PC-3 (cell line): ENCODE measurements around the gene NDUFAB1. TPM values are rescaled to one million over a fixed set of nuclear protein-coding genes. Genes with fewer than 3 reads are reported as not detected.
"Not testable (repeated sequence)": the region's sequence is repeated elsewhere in the genome, so short reads cannot be mapped to it uniquely, and the experiment has no call there.

ENCODE experiments used
- ATAC-seq: fragments of 200-7000 bp; cut with Tn5 transposase; 2 replicates; pipeline ENCODE4 v1.9.1; 2020; ENCODE audit warnings: mild to moderate bottlenecking, moderate library complexity
- BruUV-seq: library from RNA; stranded (reverse); fragments of 400-500 nt; replicated peaks from 2 replicates; lab custom pipeline; 2021; lab: Mats Ljungman, UMichigan
- CTCF ChIA-PET: fragments of 300-600 bp; sonication (Branson Sonifier 250); formaldehyde crosslinking; loops from one replicate; lab custom pipeline; 2022; ENCODE audit warnings: antibody characterized with exemption; lab: Charles Lee
- POLR2A ChIA-PET: fragments of 300-600 bp; sonication (Branson Sonifier 250); formaldehyde crosslinking; loops from one replicate; lab custom pipeline; 2022; ENCODE audit warnings: antibody characterized with exemption; ENCODE audit not compliant: unreplicated experiment; lab: Charles Lee
- DNase-seq: peaks from one replicate; pipeline ENCODE4 v3.0.0-alpha.2; 2015
- H2AFZ ChIP-seq: fragments of 300-600 bp; sonication (generic); 2 replicates; pipeline ENCODE4 v1.6.0; 2016; ENCODE audit warnings: antibody characterized with exemption, low read length
- H3F3A ChIP-seq: fragments of 300-600 bp; sonication (generic); one replicate; pipeline ENCODE4 v1.6.0; 2017; ENCODE audit warnings: antibody characterized with exemption, low read length, control low read depth, mild to moderate bottlenecking; ENCODE audit not compliant: unreplicated experiment
- H3K27ac ChIP-seq: fragments of 300-600 bp; sonication (generic); 2 replicates; pipeline ENCODE4 v1.5.1; 2016; ENCODE audit warnings: mild to moderate bottlenecking, low read length
- H3K27me3 ChIP-seq: fragments of 300-600 bp; sonication (generic); 2 replicates; pipeline ENCODE4 v1.6.1; 2016; ENCODE audit warnings: low read length, mixed read lengths
- H3K36me3 ChIP-seq: fragments of 300-600 bp; sonication (generic); 2 replicates; pipeline ENCODE4 v1.6.1; 2016; ENCODE audit warnings: low read depth, mixed run types, low read length, mixed read lengths
- H3K4me1 ChIP-seq: fragments of 300-600 bp; sonication (generic); 2 replicates; pipeline ENCODE4 v1.5.1; 2016; ENCODE audit warnings: low read length; ENCODE audit not compliant: insufficient read depth
- H3K4me2 ChIP-seq: fragments of 300-600 bp; sonication (generic); 2 replicates; pipeline ENCODE4 v1.6.0; 2016; ENCODE audit warnings: low read length
- H3K4me3 ChIP-seq: fragments of 300-600 bp; sonication (generic); 2 replicates; pipeline ENCODE4 v1.5.1; 2016; ENCODE audit warnings: mild to moderate bottlenecking, low read length, mixed read lengths
- H3K79me2 ChIP-seq: fragments of 300-600 bp; sonication (generic); 2 replicates; pipeline ENCODE4 v1.6.1; 2017; ENCODE audit warnings: low read length, mixed read lengths
- H3K9ac ChIP-seq: fragments of 300-600 bp; sonication (generic); 2 replicates; pipeline ENCODE4 v1.6.0; 2016; ENCODE audit warnings: mild to moderate bottlenecking, low read length
- H3K9me2 ChIP-seq: fragments of 300-600 bp; sonication (generic); replicated peaks from 2 replicates; pipeline ENCODE4 v1.6.1; 2016; ENCODE audit warnings: mixed run types, low read length, mixed read lengths
- H3K9me3 ChIP-seq: fragments of 300-600 bp; sonication (generic); 2 replicates; pipeline ENCODE4 v1.6.1; 2016; ENCODE audit warnings: low read length, mixed read lengths
- H4K20me1 ChIP-seq: fragments of 300-600 bp; sonication (generic); 2 replicates; pipeline ENCODE4 v1.6.1; 2016; ENCODE audit warnings: low read length, mixed read lengths
- EZH2 ChIP-seq: fragments of 300-600 bp; sonication (generic); IDR thresholded peaks from one replicate; pipeline ENCODE4 v1.6.1; 2017; ENCODE audit warnings: antibody characterized with exemption, mild to moderate bottlenecking, low read length; ENCODE audit not compliant: unreplicated experiment
- EZH2phosphoT487 ChIP-seq: fragments of 300-600 bp; sonication (generic); IDR thresholded peaks from 2 replicates; pipeline ENCODE4 v1.6.1; 2018; ENCODE audit warnings: mild to moderate bottlenecking, antibody characterized with exemption, low read length, borderline replicate concordance
- intact Hi-C: fragments of 100-400 bp; cut with micrococcal nuclease; formaldehyde crosslinking; loops from 2 replicates; pipeline ENCODE4 v1.9.0; 2023
- total RNA-seq: library from RNA; depleted of rRNA; stranded (reverse); fragments of >200 nt; gene quantifications from 2 replicates; pipeline ENCODE4 v1.2.3, GENCODE V29; 2014
- TF ChIP-seq, protein P1 (sequence below): fragments of 300-600 bp; sonication (generic); conservative IDR thresholded peaks from 2 replicates; pipeline ENCODE4 v1.5.1; 2017; ENCODE audit warnings: antibody characterized with exemption, low read depth, mild to moderate bottlenecking, low read length

Gene NDUFAB1
- total RNA-seq, 1 experiment from 2014 or later, result 228 TPM

DNA sequence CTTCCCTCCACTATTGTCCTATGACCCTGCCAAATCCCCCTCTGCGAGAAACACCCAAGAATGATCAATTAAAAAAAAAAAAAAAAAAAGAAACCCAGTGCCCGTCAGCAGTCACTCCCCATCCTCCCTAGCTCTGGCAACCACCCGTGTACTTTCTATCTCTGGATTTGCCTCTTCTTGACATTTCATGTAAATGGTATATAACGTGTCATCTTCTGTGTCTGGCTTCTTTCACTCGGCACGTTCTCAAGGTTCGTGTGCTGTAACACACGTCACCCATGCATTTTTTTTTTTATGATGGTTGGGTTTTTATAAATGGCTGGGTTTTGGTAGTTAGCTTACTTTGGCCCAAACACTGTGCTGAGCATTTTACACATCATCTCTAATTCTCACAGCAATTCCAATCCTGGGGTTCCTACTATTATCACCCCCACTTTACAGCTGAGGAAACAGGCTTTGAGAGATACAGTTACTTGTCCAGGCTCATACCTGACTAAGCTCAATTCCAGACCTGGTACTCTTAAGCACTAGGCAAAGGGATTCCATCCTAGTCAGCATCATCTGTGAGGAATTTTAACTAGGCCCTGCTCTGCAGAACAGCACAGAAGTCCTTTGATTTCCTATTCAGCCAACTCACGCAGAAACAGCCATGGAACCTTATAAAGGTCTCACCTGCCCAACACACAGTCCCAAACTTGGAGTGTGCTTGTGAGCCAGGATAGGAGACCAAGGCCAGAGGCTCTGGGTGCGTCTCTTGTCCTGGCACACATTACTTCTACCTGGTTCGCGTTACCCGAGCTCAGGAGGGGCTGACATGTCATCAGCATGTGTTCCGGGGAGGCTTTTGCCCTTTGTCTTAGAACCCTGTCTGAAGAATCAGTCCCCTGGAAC is 11.7 kb downstream of the NDUFAB1 start:
- peaks cover 16% of the 10 kb centered on the region for H3K36me3 ChIP-seq
- no peaks in the 10 kb centered on the region for H3K9me3 ChIP-seq

DNA sequence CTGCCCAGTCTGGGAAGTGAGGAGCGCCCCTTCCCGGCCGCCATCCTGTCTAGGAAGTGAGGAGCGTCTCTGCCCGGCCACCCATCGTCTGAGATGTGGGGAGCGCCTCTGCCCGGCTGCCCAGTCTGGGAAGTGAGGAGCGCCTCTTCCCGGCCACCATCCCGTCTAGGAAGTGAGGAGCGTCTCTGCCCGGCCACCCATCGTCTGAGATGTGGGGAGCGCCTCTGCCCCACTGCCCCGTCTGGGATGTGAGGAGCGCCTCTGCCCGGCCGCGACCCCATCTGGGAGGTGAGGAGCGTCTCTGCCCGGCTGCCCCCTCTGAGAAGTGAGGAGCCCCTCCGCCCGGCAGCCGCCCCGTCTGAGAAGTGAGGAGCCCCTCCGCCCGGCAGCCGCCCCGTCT is 12.8 kb downstream of the NDUFAB1 start:
- H3K9ac ChIP-seq, H3K4me2 ChIP-seq, H4K20me1 ChIP-seq, BruUV-seq, POLR2A ChIA-PET, H2AFZ ChIP-seq, H3K9me2 ChIP-seq, ATAC-seq, H3K9me3 ChIP-seq, H3K27ac ChIP-seq, H3K27me3 ChIP-seq, H3F3A ChIP-seq, H3K4me1 ChIP-seq, CTCF ChIA-PET, H3K4me3 ChIP-seq, DNase-seq, intact Hi-C loops: not testable (repeated sequence)
- Histone ChIP-seq H3K79me2 (peaks cover 12% of the 10 kb centered on the region), H3K36me3 (peaks cover 16% of the 10 kb centered on the region)

More for the DNA sequence above, 11.7 kb downstream of the NDUFAB1 start:
- no peak overlapping the region for H2AFZ ChIP-seq
- no peaks in the 10 kb centered on the region for H3K27me3 ChIP-seq
- no peak for DNase-seq
- no peaks in the 10 kb centered on the region for H3K4me1 ChIP-seq
- no peaks in the 10 kb centered on the region for H4K20me1 ChIP-seq
- TF ChIP-seq EZH2, result no peak
- TF ChIP-seq EZH2phosphoT487, result no peak
- TF ChIP-seq, protein P1, sequence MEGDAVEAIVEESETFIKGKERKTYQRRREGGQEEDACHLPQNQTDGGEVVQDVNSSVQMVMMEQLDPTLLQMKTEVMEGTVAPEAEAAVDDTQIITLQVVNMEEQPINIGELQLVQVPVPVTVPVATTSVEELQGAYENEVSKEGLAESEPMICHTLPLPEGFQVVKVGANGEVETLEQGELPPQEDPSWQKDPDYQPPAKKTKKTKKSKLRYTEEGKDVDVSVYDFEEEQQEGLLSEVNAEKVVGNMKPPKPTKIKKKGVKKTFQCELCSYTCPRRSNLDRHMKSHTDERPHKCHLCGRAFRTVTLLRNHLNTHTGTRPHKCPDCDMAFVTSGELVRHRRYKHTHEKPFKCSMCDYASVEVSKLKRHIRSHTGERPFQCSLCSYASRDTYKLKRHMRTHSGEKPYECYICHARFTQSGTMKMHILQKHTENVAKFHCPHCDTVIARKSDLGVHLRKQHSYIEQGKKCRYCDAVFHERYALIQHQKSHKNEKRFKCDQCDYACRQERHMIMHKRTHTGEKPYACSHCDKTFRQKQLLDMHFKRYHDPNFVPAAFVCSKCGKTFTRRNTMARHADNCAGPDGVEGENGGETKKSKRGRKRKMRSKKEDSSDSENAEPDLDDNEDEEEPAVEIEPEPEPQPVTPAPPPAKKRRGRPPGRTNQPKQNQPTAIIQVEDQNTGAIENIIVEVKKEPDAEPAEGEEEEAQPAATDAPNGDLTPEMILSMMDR, result no peak
- no peak overlapping the region for H3K4me3 ChIP-seq
- ChIA-PET POLR2A (no interaction called here), CTCF (no interaction called here)
- H3K9me2 ChIP-seq, result no peaks in the 10 kb centered on the region
- ATAC-seq, result no peak
- no peak overlapping the region for H3K27ac ChIP-seq
- H3K9ac ChIP-seq, result no peak overlapping the region
- BruUV-seq, result no TSS peak
- no peaks in the 10 kb centered on the region for H3F3A ChIP-seq
- H3K79me2 ChIP-seq, result peaks cover 23% of the 10 kb centered on the region
- no peak overlapping the region for H3K4me2 ChIP-seq
- intact Hi-C loops, result no loop called here

DNA sequence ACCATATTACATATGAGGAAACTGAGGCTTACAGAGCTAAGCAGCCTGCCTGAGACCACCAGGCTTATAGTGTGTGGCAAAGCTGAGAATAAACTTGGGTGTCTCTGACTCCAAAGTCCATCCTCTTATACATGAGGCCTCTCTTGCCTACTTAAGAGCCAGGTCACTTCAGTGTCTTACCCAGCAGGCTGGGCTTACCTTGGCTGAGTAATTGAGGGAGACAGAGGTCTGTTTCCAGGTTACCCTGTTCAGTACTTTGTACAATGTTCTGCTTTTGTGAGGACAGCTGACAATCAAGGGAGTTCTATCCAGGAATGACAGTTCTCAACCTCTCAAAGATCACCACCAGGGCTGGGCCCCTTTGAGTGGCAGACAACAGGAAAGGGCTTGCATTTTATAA is 14.4 kb downstream of the NDUFAB1 start:
- no peak overlapping the region for H3K4me3 ChIP-seq
- H3K9me2 ChIP-seq, result no peaks in the 10 kb centered on the region
- no peak for ATAC-seq
- intact Hi-C loops, result no loop called here
- POLR2A ChIA-PET, result no interaction called here
- H3K4me2 ChIP-seq, result no peak overlapping the region
- H3K9me3 ChIP-seq, result no peaks in the 10 kb centered on the region
- no peak overlapping the region for H2AFZ ChIP-seq
- no peak overlapping the region for H3K27ac ChIP-seq
- no peaks in the 10 kb centered on the region for H3F3A ChIP-seq
- peaks cover 12% of the 10 kb centered on the region for H3K36me3 ChIP-seq
- no peaks in the 10 kb centered on the region for H4K20me1 ChIP-seq
- DNase-seq, result no peak
- CTCF ChIA-PET, result no interaction called here
- no TSS peak for BruUV-seq
- H3K4me1 ChIP-seq, result no peaks in the 10 kb centered on the region
- TF ChIP-seq, protein P1, result no peak
- no peak for TF ChIP-seq EZH2phosphoT487
- TF ChIP-seq EZH2, result no peak
- no peaks in the 10 kb centered on the region for H3K79me2 ChIP-seq
- no peaks in the 10 kb centered on the region for H3K27me3 ChIP-seq
- no peak overlapping the region for H3K9ac ChIP-seq
